ES-I3 (cell line): ENCODE measurements around the gene RAD18.

Experiments
- H3K36me3 ChIP-seq: 2 replicates; pipeline ENCODE4 v1.6.1; 2013; ENCODE audit warnings: mild to moderate bottlenecking, low read length, control low read depth, moderate library complexity; ENCODE audit not compliant: insufficient read depth
- H3K4me1 ChIP-seq: 2 replicates; pipeline ENCODE4 v1.6.1; 2013; ENCODE audit warnings: mild to moderate bottlenecking, control low read depth, low read length; ENCODE audit not compliant: insufficient read depth
- H3K9ac ChIP-seq: 2 replicates; pipeline ENCODE4 v1.6.1; 2013; ENCODE audit warnings: low read depth, mild to moderate bottlenecking, low read length, moderate library complexity
- H3K9me3 ChIP-seq: 2 replicates; pipeline ENCODE4 v1.6.1; 2013; ENCODE audit warnings: mild to moderate bottlenecking, low read length, moderate library complexity; ENCODE audit not compliant: control insufficient read depth, insufficient read depth

The RAD18 gene

DNA sequence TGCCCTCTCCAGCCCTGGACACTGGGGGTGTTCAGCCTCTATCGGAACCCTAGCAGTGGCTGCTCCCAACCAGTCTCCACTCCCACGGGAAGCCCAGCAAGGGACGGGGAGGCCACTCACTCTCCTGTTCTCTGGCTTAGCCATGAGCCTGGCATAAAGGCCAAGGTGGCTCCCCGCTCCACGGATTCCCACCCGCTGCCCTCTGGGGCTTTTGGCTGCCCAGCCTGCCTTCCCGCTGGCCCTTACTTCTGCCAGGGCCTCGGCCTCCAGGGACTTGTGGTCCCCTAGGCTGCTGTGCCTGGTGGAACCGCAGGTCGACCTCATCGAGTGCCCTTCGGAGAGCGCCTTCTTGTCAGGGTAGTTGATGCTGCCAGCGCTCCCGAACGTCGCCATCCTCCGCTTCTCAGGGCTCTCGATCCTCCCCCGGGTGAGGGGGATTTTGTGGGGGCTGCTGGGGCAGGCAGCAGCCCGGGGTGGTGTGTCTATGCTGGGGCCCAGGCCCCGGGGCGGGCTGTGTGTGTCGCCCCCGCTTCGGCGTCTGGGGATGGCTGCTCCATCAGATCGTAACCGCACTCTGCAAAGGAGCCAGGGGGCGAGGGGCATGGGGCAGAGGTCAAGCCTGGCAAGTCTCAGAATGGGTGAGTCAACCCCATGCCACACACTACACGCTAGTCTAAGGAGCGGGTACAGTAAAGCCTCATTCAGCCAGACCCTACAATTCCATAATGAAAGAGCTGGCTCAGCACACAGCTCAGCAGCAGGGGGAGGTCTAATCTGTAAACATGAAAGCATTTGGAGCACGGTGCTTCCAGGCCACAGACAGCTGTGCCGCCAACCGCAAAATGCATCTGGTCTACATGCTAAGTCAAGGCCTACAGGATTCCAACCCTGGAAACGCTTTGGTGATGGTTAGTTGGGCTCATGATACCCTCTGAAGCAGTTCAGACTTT is 27.3 kb upstream of the RAD18 start:
- peaks cover 7% of the 10 kb centered on the region; the same call in 1 of the 2 replicates for H3K4me1 ChIP-seq
- no peaks in the 10 kb centered on the region for H3K36me3 ChIP-seq
- H3K9me3 ChIP-seq, result no peaks in the 10 kb centered on the region

DNA sequence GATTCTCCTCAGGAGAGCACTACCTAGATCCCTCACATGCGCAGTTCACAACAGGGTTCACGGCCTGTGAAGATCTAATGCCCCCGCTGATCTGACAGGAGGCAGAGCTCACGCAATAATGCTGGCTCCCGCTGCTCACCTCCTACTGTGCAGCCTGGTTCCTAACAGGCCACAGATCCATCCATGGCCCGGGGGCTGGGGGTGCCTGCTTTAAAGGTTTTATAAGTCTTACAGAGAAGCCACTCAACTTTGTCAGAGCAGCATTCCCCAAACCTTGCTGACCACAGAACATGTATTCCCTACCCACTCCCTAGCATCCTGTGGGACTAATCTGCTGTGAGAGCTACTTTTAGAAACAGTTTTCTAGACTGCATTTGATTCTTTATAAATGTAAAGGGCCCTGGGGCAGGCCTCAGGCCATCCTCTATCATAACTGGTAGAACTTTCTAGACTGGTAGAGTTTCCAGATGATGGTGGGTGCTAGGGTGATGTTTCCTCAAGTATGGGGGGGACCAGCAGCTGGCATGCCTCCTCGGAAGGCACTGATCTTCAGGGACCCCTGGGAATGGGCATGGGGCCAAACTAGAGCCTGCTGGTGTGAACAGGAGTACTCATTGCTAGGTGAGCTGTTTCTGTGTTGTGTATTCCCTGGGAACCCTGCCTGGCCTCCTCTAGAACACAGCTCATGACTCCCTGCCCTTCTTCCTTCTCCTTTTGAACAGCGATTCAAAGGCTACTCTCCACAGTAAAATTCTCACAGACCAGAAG is 25.7 kb upstream of the RAD18 start:
- Histone ChIP-seq H3K9me3 (no peaks in the 10 kb centered on the region), H3K9ac (no peak overlapping the region), H3K4me1 (peaks cover 7% of the 10 kb centered on the region; the same call in 1 of the 2 replicates), H3K36me3 (no peaks in the 10 kb centered on the region)

More for the DNA sequence above, 27.3 kb upstream of the RAD18 start:
- no peak overlapping the region for H3K9ac ChIP-seq

DNA sequence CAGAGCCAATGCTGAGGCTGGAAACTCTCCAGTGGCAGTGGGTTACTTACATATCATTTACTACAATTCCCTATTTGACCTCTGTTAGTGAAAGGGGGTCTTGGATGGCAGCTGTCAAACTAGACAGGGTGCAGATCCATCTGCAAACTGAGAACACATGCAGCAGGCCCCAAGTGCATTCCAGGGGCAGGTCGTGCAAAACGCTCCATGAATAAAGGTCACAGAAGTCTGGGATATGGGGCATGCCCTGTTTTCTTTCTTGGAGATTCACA is 25.0 kb upstream of the RAD18 start:
- Histone ChIP-seq H3K36me3 (no peaks in the 10 kb centered on the region), H3K9me3 (no peaks in the 10 kb centered on the region), H3K4me1 (peaks cover 7% of the 10 kb centered on the region; the same call in 1 of the 2 replicates), H3K9ac (no peak overlapping the region)

DNA sequence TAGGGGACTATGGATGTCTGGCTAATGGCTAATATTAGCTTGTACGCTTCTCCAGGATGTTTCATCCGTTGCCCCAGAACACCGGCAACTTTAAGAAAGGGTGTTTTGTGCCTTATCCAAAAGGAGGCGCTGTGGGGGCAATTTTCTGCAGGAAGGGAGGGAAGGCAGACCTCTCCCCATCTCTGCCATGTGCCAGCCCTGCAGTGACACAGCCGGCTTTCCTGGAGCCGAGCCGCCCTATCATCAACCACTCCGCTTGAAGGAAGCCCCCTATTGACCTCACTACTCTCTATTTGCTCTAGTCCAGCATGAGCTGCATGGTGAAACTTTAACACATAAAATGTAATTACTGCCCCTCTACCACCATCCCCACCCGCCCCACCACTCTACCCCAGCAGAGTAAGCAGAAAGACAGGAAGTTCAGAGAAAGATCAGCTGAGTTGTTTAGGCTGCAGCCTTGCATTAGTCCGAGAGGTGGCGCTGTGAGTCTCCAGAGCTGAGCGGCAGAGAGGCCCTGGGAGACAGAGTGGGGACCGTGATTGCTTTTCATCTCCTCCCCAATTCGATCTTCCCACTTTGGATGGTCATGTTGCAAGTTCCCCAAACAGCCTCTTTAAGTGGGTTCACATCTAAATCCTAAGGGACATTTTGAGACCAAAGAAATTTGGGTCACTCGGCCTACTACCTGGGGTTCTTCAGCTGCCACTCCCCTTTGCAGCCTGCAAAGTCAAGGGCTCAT is 24.5 kb upstream of the RAD18 start:
- Histone ChIP-seq H3K4me1 (peaks cover 2% of the 10 kb centered on the region; the same call in 1 of the 2 replicates), H3K9ac (no peak overlapping the region; the same call in 1 of the 2 replicates), H3K9me3 (no peaks in the 10 kb centered on the region)

DNA sequence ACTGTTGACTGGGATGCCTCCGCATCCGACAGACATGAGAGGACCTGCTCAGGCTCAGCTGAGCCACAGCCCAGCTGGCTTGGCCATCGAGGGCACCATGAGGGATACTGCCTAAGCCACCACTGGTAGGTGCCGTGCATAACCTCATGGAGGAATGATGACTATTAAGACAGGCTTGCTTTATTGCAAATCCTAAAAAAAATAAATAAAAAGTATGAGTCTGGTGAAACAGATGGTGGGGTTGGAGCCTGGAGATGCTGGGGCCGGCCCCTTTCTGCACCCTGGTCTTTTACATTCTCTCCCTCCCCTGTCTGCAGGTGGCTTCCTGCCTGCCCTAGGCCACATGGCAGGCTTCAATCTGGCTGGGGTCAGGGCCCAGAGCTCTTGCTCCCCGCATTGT is 24.0 kb upstream of the RAD18 start:
- Histone ChIP-seq H3K4me1 (no peaks in the 10 kb centered on the region), H3K9me3 (no peaks in the 10 kb centered on the region), H3K9ac (no peak overlapping the region), H3K36me3 (no peaks in the 10 kb centered on the region)

More for the DNA sequence above, 24.5 kb upstream of the RAD18 start:
- no peaks in the 10 kb centered on the region for H3K36me3 ChIP-seq

DNA sequence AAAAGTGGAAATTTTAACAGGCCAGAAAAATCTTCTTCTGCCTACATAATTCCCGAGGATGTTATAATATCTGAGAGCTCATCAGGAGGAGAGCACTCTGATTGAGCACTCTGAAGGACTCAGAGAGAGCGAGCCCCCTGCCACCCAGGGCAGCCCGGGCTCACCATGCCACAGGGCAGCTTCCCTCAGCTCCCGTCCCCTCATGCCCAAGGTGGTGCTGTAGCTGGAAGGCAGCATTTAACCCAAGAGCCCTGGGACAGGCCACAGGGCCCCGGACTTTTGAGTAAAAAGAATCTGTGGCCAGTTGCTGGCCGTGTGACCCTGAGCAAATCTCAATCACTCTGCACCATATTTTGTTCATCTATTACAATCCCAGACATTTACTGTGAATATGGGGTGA is 23.5 kb upstream of the RAD18 start:
- Histone ChIP-seq H3K9me3 (no peaks in the 10 kb centered on the region), H3K9ac (no peak overlapping the region), H3K36me3 (no peaks in the 10 kb centered on the region), H3K4me1 (no peaks in the 10 kb centered on the region)

DNA sequence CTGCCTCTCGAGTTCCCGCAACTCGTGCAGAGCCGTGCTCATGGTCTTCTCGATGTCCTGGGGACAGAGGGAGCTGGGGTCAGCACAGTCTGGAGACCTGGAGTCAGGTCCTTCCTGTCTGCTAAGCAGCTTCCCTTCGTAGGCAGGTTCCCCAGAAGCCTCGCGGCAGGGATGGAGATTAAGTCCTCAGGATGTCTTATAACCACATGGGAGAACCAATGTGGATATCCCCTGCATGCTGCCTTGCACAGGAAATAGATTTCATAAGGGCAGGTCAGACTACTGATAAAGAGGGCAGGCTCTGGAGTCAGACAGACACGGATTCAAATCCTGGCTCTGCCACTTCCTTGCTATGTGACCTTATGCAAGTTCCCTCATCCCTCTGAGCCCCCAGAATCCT is 22.6 kb upstream of the RAD18 start:
- Histone ChIP-seq H3K36me3 (no peaks in the 10 kb centered on the region), H3K9ac (no peak overlapping the region), H3K9me3 (no peaks in the 10 kb centered on the region), H3K4me1 (no peaks in the 10 kb centered on the region)

DNA sequence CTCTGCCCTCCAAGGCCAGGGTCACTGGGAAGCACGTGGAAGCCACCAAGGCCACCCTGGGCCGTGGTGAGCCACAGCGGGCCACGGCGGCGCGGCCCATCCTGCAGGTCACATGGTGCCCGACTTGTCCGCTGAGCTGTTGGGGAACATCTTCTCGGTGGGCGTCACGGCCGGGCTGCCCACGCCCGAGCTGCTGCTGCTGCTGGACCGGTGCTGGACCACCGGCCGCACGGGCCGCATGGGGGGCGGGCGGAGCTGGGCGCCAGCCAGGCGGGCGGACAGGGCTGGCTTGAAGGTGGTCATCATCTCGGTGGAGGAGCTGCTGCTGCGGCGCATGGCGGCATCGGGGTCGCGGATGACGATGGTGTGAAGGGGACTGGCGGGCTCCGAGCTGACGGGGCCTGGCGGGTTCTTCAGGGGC is 22.1 kb upstream of the RAD18 start:
- no peaks in the 10 kb centered on the region for H3K36me3 ChIP-seq
- no peaks in the 10 kb centered on the region for H3K9me3 ChIP-seq
- H3K4me1 ChIP-seq, result no peaks in the 10 kb centered on the region
- H3K9ac ChIP-seq, result no peak overlapping the region

DNA sequence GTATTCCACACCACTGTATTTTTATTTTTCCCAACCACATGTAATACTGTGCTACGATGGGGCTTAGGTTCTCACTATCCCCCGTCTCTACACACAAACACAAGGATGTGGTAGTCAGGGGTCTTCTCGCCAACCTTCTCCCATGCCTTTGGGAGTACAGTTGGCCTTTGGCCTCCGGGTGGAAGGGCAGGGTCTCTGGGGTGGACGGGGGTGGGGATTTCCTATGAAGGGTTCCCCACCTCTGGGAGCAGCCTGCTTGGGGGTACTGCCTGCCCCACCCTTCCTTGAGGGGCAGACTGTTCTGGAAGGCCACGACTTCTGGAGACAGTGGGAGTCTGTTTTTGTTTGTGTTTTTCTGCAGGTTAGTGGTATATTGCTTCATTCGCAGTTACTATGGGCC is 21.3 kb upstream of the RAD18 start:
- Histone ChIP-seq H3K9me3 (peaks cover 4% of the 10 kb centered on the region; the same call in 1 of the 2 replicates), H3K4me1 (no peaks in the 10 kb centered on the region), H3K36me3 (no peaks in the 10 kb centered on the region), H3K9ac (no peak overlapping the region)

DNA sequence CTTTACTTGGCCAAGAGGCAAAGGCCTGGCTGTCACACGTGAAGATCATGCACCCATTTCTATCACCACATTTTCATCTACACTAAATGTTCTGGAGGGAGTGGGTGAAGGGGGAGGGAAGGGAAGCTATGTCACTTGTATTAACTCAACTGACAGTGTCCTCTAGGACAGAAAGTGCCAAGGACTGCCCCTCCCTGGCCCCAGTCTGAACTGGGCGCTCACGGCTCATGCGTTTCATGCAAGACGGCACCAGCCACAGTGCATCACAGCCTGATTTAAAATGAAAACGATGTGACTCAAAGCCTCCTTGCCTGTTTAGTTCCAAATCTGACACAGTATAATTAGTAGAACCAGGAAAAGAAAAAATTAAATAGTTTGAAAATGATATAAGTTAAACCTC is 20.8 kb upstream of the RAD18 start:
- Histone ChIP-seq H3K36me3 (no peaks in the 10 kb centered on the region), H3K9me3 (peaks cover 8% of the 10 kb centered on the region; the same call in 1 of the 2 replicates), H3K9ac (no peak overlapping the region), H3K4me1 (no peaks in the 10 kb centered on the region)

DNA sequence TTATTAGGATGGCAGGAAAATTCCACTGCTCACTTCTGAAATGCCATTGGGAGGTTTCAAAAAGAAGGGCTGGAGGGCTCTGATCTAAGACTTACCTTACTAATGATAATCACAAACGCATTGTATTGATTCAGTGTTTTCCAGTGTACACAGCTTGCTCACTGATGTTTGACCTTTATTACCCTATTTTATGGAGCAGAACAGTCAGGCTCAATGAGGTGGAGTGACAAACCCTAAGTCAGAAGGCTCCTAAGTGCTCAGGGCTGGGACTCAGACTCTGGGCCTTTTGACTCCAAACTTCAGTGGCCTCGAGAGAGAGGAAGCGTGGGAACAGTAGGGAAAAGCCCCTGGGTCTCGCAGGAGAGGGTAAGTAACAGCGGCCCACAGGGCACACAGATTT is 20.3 kb upstream of the RAD18 start:
- Histone ChIP-seq H3K4me1 (no peaks in the 10 kb centered on the region), H3K9me3 (peaks cover 8% of the 10 kb centered on the region; the same call in 1 of the 2 replicates), H3K9ac (no peak overlapping the region), H3K36me3 (no peaks in the 10 kb centered on the region)

DNA sequence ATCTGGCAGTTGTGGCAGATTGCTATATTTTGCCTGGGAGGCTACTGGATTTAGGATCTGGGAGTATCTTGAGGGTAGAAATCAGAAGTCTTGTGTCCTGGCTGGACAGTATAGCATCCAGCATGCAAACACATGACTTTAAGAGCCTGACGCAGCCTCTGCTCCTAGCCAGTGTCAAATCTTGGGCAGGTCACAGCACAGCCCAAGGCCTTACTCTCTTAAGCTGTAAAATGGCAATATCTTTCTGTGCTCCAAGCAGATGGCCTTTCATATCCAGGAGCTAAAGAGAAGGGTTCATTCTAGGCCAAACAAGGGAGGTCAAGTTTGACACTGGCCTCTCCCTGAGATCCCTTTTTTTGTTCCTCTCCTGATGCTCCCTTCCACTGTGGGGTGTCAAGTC is 19.8 kb upstream of the RAD18 start:
- Histone ChIP-seq H3K36me3 (no peaks in the 10 kb centered on the region), H3K9ac (no peak overlapping the region), H3K4me1 (no peaks in the 10 kb centered on the region), H3K9me3 (peaks cover 8% of the 10 kb centered on the region; the same call in 1 of the 2 replicates)

DNA sequence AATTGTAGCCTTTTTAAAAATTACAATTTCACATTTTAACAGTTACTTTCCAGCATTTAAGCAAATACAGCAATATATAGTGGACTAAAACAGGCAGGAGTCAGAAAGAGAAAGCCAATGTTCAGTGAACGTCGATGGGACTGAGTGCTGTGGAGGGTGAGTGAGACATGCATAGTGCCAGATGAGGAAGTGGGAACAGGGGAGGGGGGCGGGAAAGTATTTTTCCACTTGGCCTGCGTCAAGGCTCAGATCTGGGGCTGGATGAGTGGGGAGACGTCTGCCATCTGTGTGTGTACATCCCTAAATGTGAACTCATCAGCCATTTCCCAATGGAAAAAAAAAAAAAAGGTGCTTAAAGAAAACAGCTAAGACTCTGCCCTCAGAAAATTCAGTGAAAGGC is 19.2 kb upstream of the RAD18 start:
- peaks cover 8% of the 10 kb centered on the region; the same call in 1 of the 2 replicates for H3K9me3 ChIP-seq
- H3K9ac ChIP-seq, result no peak overlapping the region
- no peaks in the 10 kb centered on the region for H3K36me3 ChIP-seq
- H3K4me1 ChIP-seq, result no peaks in the 10 kb centered on the region

DNA sequence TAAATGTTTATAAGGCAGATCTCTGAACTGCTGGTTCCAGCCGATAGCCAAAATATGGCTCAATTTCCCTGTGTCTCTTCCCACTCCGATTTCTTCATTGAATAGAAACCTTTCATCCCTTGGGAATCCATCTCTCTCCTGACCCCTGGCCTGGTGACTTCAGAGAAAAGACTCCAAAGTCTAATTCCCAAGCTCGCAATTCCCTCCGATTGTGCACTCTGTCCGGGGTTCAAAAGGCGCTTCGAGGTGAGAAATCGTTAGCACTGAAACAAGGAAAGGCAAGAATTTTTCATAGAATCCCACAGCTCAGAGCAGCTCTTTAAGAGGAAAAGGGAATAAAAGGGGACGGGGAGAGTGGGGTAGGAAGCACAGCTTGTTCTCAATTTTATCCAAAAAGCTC is 18.4 kb upstream of the RAD18 start:
- Histone ChIP-seq H3K9ac (no peak overlapping the region), H3K4me1 (no peaks in the 10 kb centered on the region), H3K9me3 (peaks cover 8% of the 10 kb centered on the region; the same call in 1 of the 2 replicates)

More for the DNA sequence above, 18.4 kb upstream of the RAD18 start:
- H3K36me3 ChIP-seq, result no peaks in the 10 kb centered on the region
